ENCODE data around the gene LGR6.

The LGR6 gene

DNA sequence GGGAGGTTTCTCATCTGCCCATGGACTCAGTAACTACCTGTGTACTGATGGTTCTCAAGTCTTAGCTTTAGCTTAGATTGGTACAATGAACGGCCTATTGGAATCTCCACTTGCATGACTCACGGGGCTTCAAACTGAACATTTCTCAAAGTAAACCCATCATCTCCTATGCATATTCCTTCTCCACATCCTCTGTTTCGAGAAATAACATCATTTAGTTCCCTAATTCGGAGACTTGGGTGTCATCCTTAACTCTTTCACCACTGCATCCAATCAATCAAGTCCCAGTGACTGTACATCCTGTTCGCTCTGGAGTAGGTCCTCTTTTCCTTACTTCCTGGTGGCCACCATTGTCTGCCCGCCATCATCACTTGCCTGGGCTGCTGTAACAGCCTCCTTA lies 55.8 kb downstream of the LGR6 start:
- H3K4me1 ChIP-seq = no peaks in the 10 kb centered on the region
- no peaks in the 10 kb centered on the region for H3K9me3 ChIP-seq
- no peak for DNase-seq
- TF ChIP-seq, protein P1, sequence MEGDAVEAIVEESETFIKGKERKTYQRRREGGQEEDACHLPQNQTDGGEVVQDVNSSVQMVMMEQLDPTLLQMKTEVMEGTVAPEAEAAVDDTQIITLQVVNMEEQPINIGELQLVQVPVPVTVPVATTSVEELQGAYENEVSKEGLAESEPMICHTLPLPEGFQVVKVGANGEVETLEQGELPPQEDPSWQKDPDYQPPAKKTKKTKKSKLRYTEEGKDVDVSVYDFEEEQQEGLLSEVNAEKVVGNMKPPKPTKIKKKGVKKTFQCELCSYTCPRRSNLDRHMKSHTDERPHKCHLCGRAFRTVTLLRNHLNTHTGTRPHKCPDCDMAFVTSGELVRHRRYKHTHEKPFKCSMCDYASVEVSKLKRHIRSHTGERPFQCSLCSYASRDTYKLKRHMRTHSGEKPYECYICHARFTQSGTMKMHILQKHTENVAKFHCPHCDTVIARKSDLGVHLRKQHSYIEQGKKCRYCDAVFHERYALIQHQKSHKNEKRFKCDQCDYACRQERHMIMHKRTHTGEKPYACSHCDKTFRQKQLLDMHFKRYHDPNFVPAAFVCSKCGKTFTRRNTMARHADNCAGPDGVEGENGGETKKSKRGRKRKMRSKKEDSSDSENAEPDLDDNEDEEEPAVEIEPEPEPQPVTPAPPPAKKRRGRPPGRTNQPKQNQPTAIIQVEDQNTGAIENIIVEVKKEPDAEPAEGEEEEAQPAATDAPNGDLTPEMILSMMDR (IDR thresholded peaks at IDR 0.05; ENCODE audit: low read depth, low read length) = no peak
- H3K4me3 ChIP-seq (ENCODE audit: low read depth, low read length) = no peak overlapping the region
- H3K36me3 ChIP-seq = no peaks in the 10 kb centered on the region
- H3K27me3 ChIP-seq = no peaks in the 10 kb centered on the region

DNA sequence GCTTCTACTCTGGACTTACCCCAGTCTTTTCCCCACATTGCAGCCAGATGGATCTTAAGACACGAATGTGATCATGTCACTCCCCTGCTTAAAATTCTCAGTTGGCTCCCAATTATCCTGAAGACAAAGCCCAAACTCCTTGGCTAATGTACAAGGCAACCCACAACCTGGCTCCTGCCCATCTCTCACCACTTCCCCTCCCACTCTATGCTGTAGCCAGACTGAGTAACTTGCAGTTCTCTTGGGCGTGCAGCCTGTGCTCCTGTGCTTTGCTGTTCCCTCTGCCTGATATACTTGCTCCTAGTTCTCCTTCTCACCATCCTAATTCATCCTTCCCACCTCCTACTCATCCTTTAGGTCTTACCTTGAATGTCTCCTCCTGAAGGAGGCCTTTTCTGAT lies 56.2 kb downstream of the LGR6 start:
- Histone ChIP-seq H3K4me1 (no peaks in the 10 kb centered on the region), H3K27me3 (no peaks in the 10 kb centered on the region), H3K9me3 (no peaks in the 10 kb centered on the region), H3K4me3 (ENCODE audit: low read depth, low read length) (no peak overlapping the region), H3K36me3 (no peaks in the 10 kb centered on the region)
- DNase-seq = no peak
- TF ChIP-seq, protein P1 (IDR thresholded peaks at IDR 0.05; ENCODE audit: low read depth, low read length) = no peak

DNA sequence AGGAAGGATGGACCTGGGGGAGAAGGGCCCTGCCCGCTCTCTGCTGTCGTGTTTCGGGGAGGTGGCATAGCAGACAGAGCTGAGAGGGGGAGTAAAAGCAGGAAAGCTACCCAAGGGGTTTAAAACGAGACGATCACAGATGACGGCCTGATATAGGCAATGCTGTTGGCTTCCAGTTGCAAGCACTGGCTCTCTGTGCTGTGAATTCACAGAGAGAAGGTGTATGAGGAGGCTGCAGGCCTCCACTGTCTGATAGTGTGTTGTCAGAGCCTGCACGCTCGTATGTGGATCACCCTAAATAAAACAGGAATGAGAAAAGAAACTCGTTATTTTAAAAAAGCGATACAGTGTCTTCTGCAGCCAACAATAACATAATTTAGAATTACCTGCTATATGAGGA lies 57.4 kb downstream of the LGR6 start:
- H3K4me1 ChIP-seq = no peaks in the 10 kb centered on the region
- DNase-seq = no peak
- TF ChIP-seq, protein P1 (IDR thresholded peaks at IDR 0.05; ENCODE audit: low read depth, low read length) = no peak
- no peaks in the 10 kb centered on the region for H3K9me3 ChIP-seq
- H3K4me3 ChIP-seq (ENCODE audit: low read depth, low read length) = no peak overlapping the region
- no peaks in the 10 kb centered on the region for H3K36me3 ChIP-seq
- H3K27me3 ChIP-seq = no peaks in the 10 kb centered on the region

DNA sequence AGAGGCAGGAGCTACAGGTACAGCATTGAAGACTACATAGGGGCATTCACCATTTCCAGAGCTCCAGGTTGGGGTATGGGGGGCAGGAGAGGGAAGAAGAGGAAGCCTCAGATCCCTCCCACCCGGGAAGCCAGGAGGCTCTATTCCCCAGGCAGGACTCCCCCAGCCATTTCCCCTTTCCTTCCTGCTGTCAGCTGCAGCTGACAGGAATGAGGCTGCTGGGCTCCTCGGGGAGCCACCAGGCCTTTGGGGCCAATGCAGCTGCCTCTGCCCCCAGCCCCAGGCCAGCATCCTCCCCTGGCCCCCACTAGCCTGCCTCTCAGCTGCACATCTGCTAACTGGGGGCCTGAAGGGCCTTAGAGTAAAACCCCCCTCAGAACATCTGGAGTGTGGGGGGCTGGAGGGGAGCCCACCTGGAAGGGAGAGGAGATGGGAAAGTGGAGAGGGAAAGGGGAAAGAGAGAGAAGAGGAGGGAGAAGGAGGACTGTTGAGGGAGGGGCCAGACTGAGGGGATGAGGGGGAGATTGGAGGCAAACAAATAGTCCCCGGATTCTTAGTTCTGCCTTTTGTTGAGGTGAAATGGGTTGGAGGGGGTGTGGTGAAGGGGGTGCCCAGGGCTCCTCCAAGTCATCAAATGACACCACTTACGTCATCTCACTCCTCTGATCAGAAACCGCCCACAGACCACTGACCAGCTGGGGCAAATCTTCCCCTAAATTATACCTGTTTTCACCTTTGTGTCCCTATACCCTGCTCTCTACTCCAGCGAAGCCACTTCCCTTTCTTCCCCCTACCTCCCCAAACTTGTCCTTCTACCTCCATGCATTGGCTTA lies 58.0 kb downstream of the LGR6 start:
- Histone ChIP-seq H3K27me3 (no peaks in the 10 kb centered on the region), H3K4me3 (ENCODE audit: low read depth, low read length) (no peak overlapping the region), H3K9me3 (no peaks in the 10 kb centered on the region), H3K4me1 (no peaks in the 10 kb centered on the region), H3K36me3 (no peaks in the 10 kb centered on the region)
- TF ChIP-seq, protein P1 (IDR thresholded peaks at IDR 0.05; ENCODE audit: low read depth, low read length) = no peak
- DNase-seq = no peak

DNA sequence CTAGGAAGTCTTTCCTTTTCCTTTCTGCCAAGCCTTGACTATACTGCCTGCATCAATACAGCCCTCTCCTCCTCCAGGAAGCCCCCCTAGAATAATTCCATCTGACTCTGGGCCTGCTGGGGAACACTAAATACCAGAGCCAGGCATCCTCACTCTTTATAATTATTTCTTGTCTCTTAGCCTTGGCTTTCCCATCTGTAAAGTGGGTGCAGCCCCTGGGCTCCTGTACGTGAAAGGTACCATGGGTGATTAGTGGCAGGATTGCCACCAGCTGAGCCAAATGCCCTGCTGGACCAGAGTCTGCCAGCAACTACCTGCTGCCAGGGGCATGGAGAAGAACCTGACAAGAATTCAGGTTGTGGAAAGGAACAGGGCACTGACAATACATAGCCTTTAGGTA lies 58.7 kb downstream of the LGR6 start:
- H3K4me1 ChIP-seq = no peaks in the 10 kb centered on the region
- no peak for DNase-seq
- H3K4me3 ChIP-seq (ENCODE audit: low read depth, low read length) = no peak overlapping the region
- H3K9me3 ChIP-seq = no peaks in the 10 kb centered on the region
- TF ChIP-seq, protein P1 (IDR thresholded peaks at IDR 0.05; ENCODE audit: low read depth, low read length) = no peak
- no peaks in the 10 kb centered on the region for H3K36me3 ChIP-seq
- no peaks in the 10 kb centered on the region for H3K27me3 ChIP-seq

DNA sequence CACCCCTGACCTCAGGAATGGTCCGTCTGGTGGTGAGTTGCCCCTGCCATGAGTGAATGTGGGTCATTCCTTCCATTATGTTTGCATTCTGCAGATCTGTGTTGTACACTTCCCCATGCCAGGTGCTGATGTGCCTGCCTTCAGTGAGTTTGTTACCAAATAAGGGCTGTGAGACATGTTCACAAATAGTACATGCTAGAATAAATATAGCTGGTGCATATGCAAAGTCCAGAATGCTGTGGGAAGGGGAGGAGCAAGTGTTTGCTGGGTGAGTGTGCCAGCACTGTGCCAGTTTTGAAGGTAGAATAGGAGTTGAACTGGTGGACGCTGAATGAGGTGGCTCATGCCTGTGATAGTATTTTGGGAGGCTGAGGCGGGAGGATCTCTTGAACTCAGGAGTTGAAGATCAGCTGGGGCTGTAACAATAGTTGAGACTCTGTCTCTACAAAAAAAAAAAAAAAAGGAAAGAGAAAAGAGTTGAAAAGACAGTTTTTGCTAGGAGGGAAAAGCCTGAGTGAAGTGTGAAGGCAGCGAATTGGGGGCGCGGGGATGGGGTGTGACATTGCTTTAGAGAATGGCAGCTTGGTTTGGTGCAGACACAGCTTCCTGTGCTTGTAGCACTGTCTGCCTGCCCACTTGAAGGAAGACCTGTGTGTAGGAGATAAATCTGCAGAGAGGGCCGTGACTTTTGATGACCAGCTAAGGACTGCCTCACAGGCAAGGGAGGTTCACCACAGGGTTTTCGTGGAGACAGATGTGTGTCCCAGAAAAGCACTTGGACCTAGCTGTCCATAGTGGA lies 61.1 kb downstream of the LGR6 start:
- Histone ChIP-seq H3K36me3 (no peaks in the 10 kb centered on the region), H3K9me3 (no peaks in the 10 kb centered on the region), H3K27me3 (peaks cover 7% of the 10 kb centered on the region), H3K4me3 (ENCODE audit: low read depth, low read length) (no peak overlapping the region), H3K4me1 (no peaks in the 10 kb centered on the region)
- no peak for DNase-seq
- TF ChIP-seq, protein P1 (IDR thresholded peaks at IDR 0.05; ENCODE audit: low read depth, low read length) = no peak

Measured in BE2C (cell line).